ENCODE measurements around the gene LRRC8A.
"Not testable (repeated sequence)": the region's sequence is repeated elsewhere in the genome, so short reads cannot be mapped to it uniquely, and the experiment has no call there.

Gene LRRC8A

GRCh38 chr9:128881884-128882676 lies at the start of gene LRRC8A, which contains the start of gene KYAT1:
LRRC8A (plus strand) TSS chr9:128882133; CDS start chr9:128907165, 25,032 bp downstream.
KYAT1 (minus strand) TSS chr9:128881950; CDS start chr9:128845405, 36,545 bp downstream.
- DNase-seq = peak; percentile 94 to 99 (median 98)

GRCh38 chr9:128833696-128834095 lies 48.2 kb upstream of the LRRC8A start:
- DNase-seq = no peak

- no peak for DNase-seq
Observed at GRCh38 chr9:128835246-128836210, 46.4 kb upstream of the LRRC8A start.

- DNase-seq = no peak
Observed at GRCh38 chr9:128836509-128837145, 45.3 kb upstream of the LRRC8A start.

- no peak for DNase-seq
Observed at GRCh38 chr9:128838338-128838737, 43.6 kb upstream of the LRRC8A start.

- DNase-seq = no peak
Observed at GRCh38 chr9:128840524-128840923, 41.4 kb upstream of the LRRC8A start.

GRCh38 chr9:128841694-128842492 lies 40.0 kb upstream of the LRRC8A start:
- DNase-seq = no peak

GRCh38 chr9:128843171-128843570 lies 38.8 kb upstream of the LRRC8A start:
- not testable (repeated sequence) for DNase-seq

- DNase-seq = peak; percentile 66 to 88 (median 77)
Observed at GRCh38 chr9:128845186-128845931, 36.6 kb upstream of the LRRC8A start.

GRCh38 chr9:128846680-128847030 lies 35.3 kb upstream of the LRRC8A start:
- DNase-seq = no peak

GRCh38 chr9:128847803-128848202 lies 34.1 kb upstream of the LRRC8A start:
- no peak for DNase-seq

- DNase-seq = not testable (repeated sequence)
Observed at GRCh38 chr9:128851024-128851423, 30.9 kb upstream of the LRRC8A start.

GRCh38 chr9:128851779-128852600 lies 29.9 kb upstream of the LRRC8A start:
- peak in 1 of 3 experiments; percentile 45 for DNase-seq

- not testable (repeated sequence) for DNase-seq
Observed at GRCh38 chr9:128852646-128853045, 29.3 kb upstream of the LRRC8A start.

GRCh38 chr9:128854454-128854853 lies 27.5 kb upstream of the LRRC8A start:
- peak in 1 of 3 experiments; percentile 50 for DNase-seq

- not testable (repeated sequence) for DNase-seq
Observed at GRCh38 chr9:128858476-128858875, 23.5 kb upstream of the LRRC8A start.

- DNase-seq = no peak
Observed at GRCh38 chr9:128860937-128861336, 21.0 kb upstream of the LRRC8A start.

GRCh38 chr9:128861501-128861900 lies 20.4 kb upstream of the LRRC8A start:
- no peak for DNase-seq

GRCh38 chr9:128862401-128862851 lies 19.5 kb upstream of the LRRC8A start:
- no peak for DNase-seq

- DNase-seq = peak; percentile 3 to 67 (median 44)
Observed at GRCh38 chr9:128863647-128864046, 18.3 kb upstream of the LRRC8A start.
